ENCODE data around the gene MVP. TPM values are rescaled to one million over a fixed set of nuclear protein-coding genes. Genes with fewer than 3 reads are reported as not detected.

Gene MVP
- total RNA-seq, 1 experiment from 2014 or later, result 164 TPM

DNA sequence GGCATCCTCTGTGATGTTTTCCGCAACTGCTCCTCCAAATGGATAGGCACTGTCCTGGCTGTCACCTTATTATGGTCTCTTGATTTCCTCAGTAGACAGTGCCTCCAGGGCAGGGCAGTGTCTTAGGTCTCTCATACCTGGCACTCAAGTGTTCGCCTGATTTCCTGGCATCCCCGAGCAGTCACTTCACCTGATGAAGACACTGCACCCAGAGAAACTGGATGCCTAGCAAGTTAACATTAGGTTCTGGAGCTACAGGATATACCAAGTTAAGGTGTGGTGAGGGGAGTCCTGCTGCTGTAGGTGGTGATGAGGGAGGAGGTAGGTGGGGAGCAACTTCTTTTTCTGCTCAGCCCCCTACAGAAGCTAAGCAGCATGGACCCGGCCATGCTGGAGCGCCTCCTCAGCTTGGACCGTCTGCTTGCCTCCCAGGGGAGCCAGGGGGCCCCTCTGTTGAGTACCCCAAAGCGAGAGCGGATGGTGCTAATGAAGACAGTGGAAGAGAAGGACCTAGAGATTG lies 17.8 kb upstream of the MVP start:
- Mint-ChIP-seq H3K27me3 (ENCODE audit: unreplicated experiment) (no peaks in the 10 kb centered on the region), H3K27ac (ENCODE audit: unreplicated experiment) (no peak overlapping the region), H3K4me3 (ENCODE audit: low read depth, unreplicated experiment) (no peak overlapping the region), H3K9me3 (ENCODE audit: low read depth, unreplicated experiment) (no peaks in the 10 kb centered on the region), H3K36me3 (ENCODE audit: insufficient read depth, unreplicated experiment) (peaks cover 73% of the 10 kb centered on the region), H3K4me1 (ENCODE audit: low read depth, unreplicated experiment) (peaks cover 20% of the 10 kb centered on the region)
- CTCF ChIA-PET, result interaction anchor here (0.7 kb wide), 1 partner anchor 16 kb away, joined by 4 read pairs; no protein-coding TSS in a partner anchor
- no TSS peak for BruUV-seq (replicated peaks)
- intact Hi-C loops (cut with micrococcal nuclease; ENCODE audit: unreplicated experiment), result no loop called here
- TF ChIP-seq, protein P1, sequence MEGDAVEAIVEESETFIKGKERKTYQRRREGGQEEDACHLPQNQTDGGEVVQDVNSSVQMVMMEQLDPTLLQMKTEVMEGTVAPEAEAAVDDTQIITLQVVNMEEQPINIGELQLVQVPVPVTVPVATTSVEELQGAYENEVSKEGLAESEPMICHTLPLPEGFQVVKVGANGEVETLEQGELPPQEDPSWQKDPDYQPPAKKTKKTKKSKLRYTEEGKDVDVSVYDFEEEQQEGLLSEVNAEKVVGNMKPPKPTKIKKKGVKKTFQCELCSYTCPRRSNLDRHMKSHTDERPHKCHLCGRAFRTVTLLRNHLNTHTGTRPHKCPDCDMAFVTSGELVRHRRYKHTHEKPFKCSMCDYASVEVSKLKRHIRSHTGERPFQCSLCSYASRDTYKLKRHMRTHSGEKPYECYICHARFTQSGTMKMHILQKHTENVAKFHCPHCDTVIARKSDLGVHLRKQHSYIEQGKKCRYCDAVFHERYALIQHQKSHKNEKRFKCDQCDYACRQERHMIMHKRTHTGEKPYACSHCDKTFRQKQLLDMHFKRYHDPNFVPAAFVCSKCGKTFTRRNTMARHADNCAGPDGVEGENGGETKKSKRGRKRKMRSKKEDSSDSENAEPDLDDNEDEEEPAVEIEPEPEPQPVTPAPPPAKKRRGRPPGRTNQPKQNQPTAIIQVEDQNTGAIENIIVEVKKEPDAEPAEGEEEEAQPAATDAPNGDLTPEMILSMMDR (IDR thresholded peaks at IDR 0.05; ENCODE audit: unreplicated experiment), result no peak
- DNase-seq, result no peak

DNA sequence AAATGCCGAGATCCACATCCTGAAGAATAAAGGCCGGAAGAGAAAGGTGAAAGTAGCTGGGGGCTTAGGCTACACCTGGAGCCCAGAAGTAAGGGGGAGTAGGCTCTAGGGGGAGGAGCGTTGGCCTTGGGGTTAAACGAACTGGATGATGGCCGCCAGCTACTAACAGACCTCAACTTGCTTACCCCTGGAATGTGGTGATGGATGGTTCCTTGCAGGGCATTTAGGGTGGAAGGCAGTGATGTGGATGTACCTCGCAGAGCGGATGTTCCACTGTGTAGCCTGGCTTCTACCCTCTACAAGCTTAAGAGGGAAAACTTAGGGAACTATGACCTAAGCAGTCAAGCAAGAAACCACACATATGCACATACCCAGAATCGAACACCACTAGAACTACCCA lies 16.2 kb upstream of the MVP start:
- peaks cover 33% of the 10 kb centered on the region for H3K4me1 Mint-ChIP-seq (ENCODE audit: low read depth, unreplicated experiment)
- no peaks in the 10 kb centered on the region for H3K27me3 Mint-ChIP-seq (ENCODE audit: unreplicated experiment)
- H3K27ac Mint-ChIP-seq (ENCODE audit: unreplicated experiment), result peak overlapping the region; percentile 96
- peak overlapping the region; percentile 89 for H3K4me3 Mint-ChIP-seq (ENCODE audit: low read depth, unreplicated experiment)
- CTCF ChIA-PET, result interaction anchor here (0.8 to 1.4 kb wide), 7 partner anchors 13 to 228 kb away, joined by 3 to 6 read pairs (median 3); partner anchors contain the start of genes KIF22 and MVP
- no TSS peak for BruUV-seq (replicated peaks)
- TF ChIP-seq, protein P1 (IDR thresholded peaks at IDR 0.05; ENCODE audit: unreplicated experiment), result no peak
- DNase-seq, result no peak
- H3K9me3 Mint-ChIP-seq (ENCODE audit: low read depth, unreplicated experiment), result no peaks in the 10 kb centered on the region
- intact Hi-C loops (cut with micrococcal nuclease; ENCODE audit: unreplicated experiment), result no loop called here
- H3K36me3 Mint-ChIP-seq (ENCODE audit: insufficient read depth, unreplicated experiment), result peaks cover 74% of the 10 kb centered on the region

DNA sequence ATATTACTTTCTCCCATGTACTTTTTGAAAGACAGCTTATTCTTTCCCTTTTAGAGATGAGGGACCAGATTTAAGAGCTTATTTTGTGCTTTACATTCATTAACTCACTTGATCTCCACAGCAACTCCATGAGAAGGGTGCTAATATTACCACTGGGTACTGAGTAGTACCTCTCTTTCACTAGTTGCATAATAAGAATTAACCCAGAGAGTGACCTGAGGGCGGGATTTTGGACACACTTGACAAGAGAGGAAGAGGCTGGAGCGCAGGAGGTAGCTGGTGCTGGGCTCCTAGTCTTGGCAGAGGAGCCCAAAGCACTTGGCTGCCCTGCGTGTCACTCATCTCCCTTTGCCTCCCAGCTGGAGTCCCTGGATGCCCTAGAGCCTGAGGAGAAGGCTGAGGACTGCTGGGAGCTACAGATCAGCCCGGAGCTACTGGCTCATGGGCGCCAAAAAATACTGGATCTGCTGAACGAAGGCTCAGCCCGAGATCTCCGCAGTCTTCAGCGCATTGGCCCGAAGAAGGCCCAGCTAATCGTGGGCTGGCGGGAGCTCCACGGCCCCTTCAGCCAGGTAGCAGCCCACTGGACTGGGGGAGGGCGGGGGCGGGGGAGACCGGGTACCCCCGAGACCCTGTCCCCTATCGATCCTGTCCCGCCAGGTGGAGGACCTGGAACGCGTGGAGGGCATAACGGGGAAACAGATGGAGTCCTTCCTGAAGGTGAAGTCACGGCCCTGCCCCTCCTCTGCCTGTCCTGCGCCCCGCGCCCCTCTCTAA lies 15.6 kb upstream of the MVP start:
- TSS peak; percentile 50 for BruUV-seq (replicated peaks)
- intact Hi-C loops (cut with micrococcal nuclease; ENCODE audit: unreplicated experiment), result no loop called here

DNA sequence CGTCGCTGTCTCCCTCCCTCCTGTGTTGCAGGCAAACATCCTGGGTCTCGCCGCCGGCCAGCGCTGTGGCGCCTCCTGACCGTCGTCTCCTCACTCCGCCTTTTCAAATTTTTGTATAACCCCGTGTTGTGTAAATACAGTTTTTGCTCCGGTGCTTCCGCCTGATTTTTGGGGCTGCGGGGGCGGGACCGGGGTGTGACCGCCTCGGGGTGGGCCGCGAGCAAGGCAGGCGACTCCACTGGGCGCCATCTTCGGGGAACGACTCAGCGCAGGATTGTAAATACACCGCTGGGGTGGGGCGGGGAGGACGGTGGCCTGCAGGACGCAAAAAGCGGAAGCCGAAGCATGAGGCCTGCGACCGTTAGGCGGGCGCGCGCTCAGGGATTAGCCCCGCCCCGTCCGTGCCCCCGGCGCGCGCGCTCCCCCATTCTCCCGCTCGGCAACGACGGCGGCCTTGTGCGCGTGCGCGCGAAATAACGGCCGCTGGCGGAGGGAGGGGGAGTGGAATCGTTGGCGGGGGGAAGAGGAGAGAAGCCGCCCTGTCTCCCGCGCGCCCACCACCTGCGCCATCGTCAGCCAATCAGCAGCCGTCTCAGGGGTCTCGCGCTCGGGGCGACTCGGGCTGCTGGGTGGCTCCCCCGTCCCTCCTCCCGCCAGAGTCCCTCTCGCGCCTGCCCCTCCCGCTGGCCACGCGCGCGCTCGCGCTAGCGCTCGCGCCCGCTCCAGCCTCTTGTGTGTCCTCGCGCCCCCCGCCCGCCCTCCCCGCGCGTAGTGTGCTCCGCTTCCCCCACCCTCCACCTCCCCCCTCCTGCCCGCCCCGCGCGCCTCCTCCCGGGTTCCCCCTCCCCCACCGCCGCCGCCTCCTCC lies 14.8 kb upstream of the MVP start:
- peaks cover 76% of the 10 kb centered on the region for H3K36me3 Mint-ChIP-seq (ENCODE audit: insufficient read depth, unreplicated experiment)
- CTCF ChIA-PET, result interaction anchor here (0.5 to 1.3 kb wide), 3 partner anchors 12 to 129 kb away, joined by 3 to 4 read pairs (median 3); no protein-coding TSS in a partner anchor
- intact Hi-C loops (cut with micrococcal nuclease; ENCODE audit: unreplicated experiment), result no loop called here
- no peaks in the 10 kb centered on the region for H3K9me3 Mint-ChIP-seq (ENCODE audit: low read depth, unreplicated experiment)
- peak; percentile 99 for DNase-seq
- no TSS peak for BruUV-seq (replicated peaks)
- peak overlapping the region; percentile 89 for H3K4me3 Mint-ChIP-seq (ENCODE audit: low read depth, unreplicated experiment)
- peaks cover 34% of the 10 kb centered on the region for H3K4me1 Mint-ChIP-seq (ENCODE audit: low read depth, unreplicated experiment)
- no peaks in the 10 kb centered on the region for H3K27me3 Mint-ChIP-seq (ENCODE audit: unreplicated experiment)
- peak overlapping the region; percentile 96 for H3K27ac Mint-ChIP-seq (ENCODE audit: unreplicated experiment)
- TF ChIP-seq, protein P1 (IDR thresholded peaks at IDR 0.05; ENCODE audit: unreplicated experiment), result peak; percentile 25

More for the DNA sequence above, 15.6 kb upstream of the MVP start:
- Mint-ChIP-seq H3K4me1 (ENCODE audit: low read depth, unreplicated experiment) (peaks cover 34% of the 10 kb centered on the region), H3K4me3 (ENCODE audit: low read depth, unreplicated experiment) (peak overlapping the region; percentile 89), H3K27me3 (ENCODE audit: unreplicated experiment) (no peaks in the 10 kb centered on the region), H3K9me3 (ENCODE audit: low read depth, unreplicated experiment) (no peaks in the 10 kb centered on the region), H3K27ac (ENCODE audit: unreplicated experiment) (peak overlapping the region; percentile 96), H3K36me3 (ENCODE audit: insufficient read depth, unreplicated experiment) (peaks cover 74% of the 10 kb centered on the region)
- CTCF ChIA-PET, result interaction anchor here (0.8 to 1.4 kb wide), 7 partner anchors 12 to 228 kb away, joined by 3 to 6 read pairs (median 3); partner anchors contain the start of genes KIF22 and MVP
- no peak for DNase-seq
- TF ChIP-seq, protein P1 (IDR thresholded peaks at IDR 0.05; ENCODE audit: unreplicated experiment), result no peak
